HG02763 (cell line): ENCODE results near the gene CPLX3.

ENCODE experiments used
- ATAC-seq: cut with Tn5 transposase; IDR thresholded peaks from one replicate; pipeline ENCODE4 v1.9.1; 2021; ENCODE audit warnings: mild to moderate bottlenecking, moderate library complexity; ENCODE audit not compliant: unreplicated experiment

Gene CPLX3

DNA sequence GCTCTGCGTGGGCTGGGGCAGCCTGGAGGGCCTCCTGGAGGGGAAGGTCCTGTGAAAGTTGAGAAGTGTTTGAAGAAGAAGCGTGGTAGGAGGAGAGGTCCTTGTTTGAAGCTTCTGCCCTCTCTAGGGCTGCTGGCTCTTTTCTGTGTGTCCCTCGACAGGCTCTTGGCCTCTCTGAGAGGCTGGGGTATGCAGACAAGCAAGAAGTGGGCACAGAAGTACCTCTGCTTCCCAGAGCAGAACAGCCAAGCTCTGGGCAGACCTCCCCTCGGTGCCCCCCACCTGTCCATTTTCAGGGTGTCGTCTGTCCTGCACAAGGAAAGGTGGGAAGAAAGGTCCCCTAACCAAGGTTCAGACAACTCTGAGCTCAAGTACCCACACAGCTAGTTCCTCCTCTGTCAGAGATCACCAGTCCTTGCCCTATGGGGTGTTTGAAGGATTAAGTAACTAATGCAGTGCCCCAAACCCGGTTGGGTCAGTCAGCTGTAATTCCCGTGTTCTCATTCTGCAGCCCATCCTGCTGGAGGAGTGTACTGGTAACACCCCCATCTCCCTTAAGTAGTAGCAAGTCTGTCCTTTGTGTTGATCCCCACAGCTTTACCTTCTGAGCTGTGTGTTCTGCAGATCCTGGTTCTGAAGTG lies 38.3 kb upstream of the CPLX3 start:
- ATAC-seq: no peak

DNA sequence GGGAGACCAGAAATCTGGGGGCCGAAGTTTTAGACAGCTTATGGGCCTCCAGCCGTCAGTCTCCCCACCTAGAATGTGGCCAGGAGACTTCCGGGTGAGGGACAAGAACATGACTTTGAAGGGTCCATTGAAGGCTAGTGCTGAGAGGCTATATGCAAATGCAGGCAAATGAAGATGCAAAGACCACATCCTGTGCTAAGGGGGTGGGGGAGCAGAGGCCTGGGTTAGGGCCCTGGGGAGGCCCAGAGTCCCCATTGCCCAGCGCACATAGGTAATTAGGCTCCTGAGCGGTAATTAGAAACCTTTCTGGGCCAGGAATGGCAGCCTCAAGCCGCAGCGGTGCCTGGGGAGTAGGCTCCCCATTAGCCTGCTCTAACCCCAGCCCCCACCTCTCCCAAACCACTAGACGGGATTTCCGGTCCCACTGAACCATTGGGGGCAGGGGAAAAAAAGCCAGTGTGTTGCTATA lies 37.7 kb upstream of the CPLX3 start:
- ATAC-seq: no peak

DNA sequence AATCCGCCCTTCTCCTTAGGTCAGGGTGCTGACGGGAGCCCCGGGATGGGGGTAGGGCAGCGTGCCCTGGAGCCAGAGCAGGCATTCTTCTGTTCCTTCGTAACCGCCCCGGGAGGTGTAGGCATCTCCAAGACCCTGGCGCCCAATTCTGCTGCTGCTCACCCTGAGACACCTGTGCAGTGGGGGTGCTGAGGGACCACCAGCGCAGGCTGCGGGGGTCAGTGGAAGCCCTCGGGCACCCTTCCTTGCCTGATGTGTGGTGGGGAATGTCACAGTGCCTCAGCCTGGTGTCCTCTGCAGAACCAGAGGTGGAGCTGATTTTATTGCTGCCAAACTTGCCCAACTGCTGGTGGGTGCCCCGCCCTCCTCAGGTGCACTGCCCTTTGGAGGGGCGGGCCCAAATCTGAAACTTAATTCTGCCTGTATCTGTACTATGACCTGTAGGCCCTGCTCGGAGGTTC lies 37.2 kb upstream of the CPLX3 start:
- no peak for ATAC-seq

DNA sequence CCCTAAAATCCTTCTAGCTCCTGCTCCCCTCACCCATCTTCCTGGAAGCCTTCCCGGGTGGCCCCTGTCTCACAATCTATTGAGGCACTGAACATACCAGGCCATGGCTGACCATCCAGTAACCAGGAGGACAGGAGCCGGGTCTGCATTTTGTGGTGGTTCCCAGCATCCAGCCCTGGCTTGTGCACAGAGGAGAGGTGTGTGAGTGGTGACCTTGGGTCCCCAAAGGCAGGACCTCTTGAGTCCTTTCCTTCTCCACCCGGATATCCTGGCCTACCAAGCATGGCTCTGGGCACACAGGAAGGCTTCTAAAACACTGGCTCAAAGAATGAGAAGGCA lies 36.7 kb upstream of the CPLX3 start:
- ATAC-seq: no peak

DNA sequence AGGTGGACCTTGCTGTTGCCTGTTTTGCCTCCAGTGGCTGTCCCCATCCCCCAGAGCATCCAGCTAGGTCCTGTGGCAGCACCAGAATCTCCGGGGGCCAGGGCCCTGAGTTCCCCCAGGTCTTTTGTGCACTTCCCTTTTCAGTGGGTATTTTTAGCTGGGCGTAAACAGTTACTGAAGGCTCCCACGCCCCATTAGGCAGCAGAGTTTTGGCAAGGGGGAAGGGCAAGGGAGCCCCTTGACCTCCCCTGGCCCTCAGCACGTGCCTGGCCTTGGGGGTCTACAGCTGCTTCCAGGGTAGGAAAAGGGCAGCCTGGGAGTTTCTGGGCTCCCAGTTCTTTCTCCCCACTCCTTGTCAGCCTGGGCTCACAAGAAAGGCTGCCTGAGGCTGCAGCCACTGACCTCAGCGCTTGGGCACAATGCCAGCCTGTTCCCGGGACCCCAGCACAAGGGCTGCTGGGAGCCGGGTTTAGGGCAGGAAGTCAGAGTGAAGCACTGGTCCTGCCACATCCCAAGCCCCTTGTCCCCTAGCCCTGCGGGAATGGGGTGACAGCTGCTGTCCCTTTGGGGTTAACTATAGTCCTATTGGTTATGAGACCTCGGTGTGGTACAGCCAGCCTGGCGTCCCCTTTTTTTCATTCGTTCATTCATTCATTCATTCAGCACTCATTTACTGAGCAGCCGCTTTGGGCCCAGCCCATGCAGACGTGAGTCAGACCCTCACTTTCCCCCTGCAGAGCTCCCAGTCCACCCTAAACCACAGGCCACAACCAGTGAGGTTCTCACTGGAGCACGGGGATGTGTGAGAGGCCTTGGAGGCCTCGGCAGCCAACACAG lies 36.1 kb upstream of the CPLX3 start:
- no peak for ATAC-seq

DNA sequence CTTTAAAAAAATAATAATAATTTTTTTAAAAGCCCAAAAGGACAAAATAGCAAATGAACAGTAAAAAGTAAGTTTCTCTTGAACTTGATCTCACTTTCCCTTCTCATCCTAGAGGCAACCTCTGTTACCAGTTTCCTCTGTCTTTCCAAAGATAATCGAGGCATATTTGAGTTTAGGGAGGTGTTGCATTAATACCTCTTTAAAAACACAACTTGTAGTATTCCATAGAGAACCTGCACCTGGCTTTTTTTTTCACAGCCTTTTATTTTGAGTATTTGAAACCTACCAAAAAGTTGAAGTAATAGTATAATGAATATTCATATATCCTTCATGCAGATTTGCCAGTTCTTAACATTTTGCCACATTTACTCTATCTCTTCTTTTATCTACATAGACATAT lies 35.4 kb upstream of the CPLX3 start:
- no peak for ATAC-seq

DNA sequence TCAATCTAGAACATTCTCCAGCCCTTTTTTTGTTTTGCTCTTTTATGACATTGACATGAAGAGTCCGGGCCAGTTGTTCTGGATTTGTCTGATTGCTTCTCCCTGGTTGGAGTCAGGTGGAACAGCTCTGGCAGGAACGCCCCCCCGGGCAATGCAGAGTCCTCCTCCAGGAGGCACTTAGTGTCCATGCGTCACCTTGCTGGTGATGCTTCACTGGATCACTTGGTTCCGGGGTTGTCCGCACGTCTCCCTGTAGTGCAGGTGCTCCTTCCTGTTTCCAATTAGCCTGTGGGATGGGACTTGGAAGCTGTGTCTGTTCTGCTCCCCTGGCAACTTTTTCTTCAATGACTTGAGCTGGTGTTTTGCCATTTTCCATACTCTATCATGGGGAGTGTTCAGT lies 34.8 kb upstream of the CPLX3 start:
- ATAC-seq: no peak

DNA sequence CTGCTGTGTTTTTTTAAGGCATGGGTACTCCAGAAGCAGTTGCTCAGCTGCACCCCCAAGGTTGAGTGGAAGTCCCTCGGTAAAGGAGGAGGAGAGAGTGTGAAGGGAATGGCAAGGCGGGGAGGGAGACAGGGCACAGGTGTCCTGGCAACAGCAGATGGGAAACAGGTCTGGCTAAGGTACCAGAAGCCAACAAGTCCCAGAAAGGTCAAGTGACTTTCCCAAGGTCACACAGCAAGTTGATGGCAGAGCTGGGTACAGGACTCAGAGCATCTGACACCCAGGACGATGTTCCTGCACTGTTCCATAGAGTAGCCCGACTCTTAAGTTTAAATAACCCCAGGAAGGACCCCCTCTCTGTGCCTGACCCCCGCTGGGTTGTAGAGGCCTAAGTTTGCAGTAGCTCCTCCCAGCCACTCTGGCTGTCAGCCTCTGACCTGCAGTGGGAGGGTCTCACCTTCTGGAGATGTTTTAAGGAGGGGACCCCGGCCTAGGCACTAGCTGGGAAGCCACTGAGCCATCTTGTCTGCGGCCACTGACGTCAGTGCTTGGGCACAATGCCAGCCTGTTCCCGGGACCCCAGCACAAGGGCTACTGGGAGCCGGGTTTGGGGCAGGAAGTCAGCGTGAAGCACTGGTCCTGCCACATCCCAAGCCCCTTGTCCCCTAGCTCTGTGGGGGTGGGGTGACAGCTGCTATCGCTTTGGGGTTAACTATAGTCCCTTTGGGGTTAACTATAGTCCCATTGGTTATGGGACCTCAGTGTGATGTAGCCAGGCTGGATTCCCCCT lies 34.0 kb upstream of the CPLX3 start:
- ATAC-seq: no peak

DNA sequence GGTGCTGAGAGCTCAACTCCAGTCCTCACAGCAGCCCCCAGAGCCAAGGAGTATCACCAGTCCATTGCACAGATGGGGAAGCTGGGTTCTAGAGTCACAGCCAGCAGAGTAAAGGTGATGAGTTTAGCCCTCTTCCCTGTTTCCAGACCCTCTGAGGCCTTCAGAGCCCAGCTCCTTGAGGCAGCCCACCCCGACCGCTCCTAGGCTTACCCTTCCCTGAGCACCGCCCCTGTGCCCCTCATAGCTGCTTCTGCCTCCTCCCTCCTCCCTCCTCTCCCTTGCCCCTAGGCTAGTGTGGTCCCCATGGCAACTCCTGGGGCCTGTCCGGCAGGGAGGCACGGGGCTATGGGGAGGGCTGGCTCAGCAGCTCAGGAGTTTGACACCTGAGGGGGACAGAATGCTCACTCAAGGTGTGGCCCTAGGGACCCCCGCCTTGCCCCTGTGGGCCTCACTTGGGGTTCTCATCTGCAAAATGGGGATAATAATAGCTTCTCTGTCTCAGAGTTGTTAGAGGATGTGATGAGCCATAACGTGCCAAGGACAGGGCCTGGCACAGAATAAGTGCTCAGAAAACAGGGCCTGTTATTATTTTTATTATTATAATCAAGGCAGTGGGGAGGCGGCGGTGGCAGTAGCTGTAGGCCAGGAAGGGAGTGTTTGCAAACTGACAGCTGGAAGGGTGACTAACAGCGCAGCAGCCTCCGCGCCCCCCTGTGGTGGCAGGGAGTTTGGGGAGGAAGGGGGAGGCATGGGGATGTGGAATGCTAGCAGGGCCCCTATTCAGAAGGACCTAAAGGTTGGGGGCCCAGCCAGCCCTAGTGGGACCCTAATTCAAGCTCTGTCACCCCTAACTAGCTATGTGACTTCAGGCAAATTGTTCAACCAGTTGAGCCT lies 33.0 kb upstream of the CPLX3 start:
- ATAC-seq: no peak

DNA sequence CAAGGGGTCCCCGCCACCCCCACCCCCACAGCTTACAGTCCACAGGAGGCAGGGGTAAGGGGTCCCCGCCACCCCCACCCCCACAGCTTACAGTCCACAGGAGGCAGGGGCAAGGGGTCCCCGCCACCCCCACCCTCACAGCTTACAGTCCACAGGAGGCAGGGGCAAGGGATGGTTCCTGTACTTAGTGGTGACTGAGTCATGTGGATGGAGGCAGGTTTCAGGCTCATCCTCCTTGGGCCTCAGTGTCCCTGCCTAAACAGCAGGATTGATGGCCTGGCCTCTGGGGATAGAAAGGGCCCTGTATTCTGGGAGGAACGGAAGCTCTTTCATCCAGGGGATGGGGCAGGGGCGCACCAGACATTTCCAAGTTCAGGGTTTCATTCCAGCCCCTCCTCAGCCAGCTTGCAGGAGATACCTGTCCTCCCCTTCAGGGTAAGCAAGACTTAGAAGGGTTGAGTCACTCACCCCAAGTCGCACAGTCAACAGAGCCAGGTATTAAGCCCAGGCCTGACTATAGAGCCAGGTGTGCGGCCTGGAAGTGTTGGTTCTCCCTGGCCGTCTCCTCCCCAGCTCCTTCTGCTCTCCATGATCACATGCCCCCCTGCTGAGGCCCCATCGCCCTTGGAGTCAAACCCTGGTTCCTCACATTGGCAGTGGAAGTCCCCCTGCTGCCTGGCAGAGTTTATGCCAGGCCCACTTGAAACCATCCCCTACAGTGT lies 32.0 kb upstream of the CPLX3 start:
- no peak for ATAC-seq

DNA sequence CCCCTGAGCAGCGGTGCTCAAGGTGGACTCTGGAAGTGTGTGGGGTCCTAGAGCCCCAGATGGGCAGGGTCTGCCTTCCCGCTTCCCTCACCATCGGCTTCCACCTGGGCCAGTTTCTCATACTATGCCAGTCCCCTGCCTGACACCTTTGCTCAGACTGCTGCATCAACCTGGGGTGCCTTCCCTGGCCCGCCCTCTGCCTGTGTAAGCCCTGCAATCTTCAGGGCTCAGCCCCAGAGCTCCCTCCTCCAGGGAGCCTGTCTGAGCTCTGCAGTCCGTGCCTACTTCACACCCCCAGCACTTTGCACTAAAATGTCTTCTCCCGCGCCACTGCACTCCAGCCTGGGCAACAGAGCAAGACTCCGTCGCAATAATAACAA lies 31.5 kb upstream of the CPLX3 start:
- no peak for ATAC-seq

DNA sequence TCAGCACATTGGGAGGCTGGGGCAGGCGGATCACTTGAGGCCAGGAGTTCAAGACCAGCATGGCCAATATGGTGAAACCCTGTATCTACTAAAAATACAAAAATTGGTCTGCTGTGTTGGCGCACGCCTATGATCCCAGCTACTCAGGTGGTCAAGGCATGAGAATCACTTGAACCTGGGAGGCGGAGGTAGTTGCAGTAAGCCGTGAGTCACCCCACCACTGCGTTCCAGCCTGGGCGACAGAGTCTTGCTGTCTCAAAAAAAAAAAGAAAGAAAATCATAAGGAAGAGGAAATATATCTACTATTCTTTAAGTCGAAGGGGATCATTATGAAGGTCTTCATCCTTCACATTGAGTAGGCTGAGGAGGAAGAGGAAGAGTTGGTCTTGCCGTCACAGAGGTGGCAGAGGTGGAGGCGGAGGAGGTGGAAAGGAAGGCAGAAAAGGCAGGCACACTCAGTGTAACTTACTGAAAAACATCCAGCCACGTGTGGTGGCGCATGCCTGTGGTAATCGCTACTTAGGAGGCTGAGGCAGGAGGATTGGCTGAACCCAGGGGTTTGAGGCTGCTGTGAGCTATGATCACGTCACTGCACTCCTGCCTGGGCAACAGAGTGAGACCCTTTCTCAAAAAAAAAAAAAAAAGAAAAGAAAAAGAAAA lies 30.3 kb upstream of the CPLX3 start:
- ATAC-seq: no peak

DNA sequence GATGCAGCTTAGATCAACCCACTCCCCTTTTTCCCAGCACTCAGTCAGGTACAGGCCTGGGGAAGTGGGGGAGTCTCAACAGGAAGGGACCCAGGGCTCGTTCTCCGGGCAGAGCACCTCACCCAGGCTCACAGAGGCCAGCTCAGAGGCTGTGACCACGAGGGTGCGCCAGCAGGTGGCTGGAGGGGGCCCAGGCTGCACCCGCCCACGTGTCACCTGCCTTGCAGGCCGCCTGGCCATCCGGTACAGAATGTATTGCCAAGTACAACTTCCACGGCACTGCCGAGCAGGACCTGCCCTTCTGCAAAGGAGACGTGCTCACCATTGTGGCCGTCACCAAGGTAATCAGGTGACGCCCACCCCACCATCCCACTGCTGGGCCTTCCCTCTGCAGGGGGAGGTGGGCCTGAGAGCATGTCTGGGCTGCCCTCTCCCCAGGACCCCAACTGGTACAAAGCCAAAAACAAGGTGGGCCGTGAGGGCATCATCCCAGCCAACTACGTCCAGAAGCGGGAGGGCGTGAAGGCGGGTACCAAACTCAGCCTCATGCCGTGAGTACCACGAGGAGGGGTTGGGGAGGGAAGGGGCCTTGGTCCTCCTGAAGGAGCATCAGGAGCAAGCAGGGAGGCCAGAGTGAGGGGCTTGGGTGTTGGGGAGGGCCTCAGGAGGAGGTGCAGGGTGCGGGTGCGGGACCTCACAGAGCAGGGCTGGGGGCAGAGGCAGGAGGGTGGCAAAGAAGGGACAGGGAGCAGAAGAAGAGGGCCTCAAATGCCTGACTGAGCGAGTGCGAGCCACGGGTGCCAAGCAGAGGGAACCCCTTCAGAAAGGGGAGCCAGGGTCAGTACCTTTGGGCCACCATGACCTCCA lies 27.8 kb upstream of the CPLX3 start:
- no peak for ATAC-seq

DNA sequence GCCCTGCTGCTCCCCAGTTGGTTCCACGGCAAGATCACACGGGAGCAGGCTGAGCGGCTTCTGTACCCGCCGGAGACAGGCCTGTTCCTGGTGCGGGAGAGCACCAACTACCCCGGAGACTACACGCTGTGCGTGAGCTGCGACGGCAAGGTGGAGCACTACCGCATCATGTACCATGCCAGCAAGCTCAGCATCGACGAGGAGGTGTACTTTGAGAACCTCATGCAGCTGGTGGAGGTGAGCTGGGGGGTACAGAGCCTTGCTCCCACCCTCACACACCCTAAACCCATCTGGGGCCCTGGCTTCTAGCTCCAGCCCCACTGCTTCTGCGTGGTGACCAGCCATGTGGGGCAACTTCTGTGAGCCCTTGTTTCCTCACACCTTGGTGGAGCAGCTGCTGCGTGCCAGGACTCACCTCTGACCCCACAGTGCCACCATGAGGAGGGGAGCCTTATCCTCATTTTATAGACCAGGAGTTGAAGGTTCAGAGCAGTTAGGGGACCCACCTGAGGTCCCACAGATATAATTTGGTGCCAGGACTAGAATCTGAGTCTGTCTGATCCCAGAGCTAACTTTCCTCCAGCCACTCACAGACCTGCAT lies 27.1 kb upstream of the CPLX3 start:
- ATAC-seq: no peak

DNA sequence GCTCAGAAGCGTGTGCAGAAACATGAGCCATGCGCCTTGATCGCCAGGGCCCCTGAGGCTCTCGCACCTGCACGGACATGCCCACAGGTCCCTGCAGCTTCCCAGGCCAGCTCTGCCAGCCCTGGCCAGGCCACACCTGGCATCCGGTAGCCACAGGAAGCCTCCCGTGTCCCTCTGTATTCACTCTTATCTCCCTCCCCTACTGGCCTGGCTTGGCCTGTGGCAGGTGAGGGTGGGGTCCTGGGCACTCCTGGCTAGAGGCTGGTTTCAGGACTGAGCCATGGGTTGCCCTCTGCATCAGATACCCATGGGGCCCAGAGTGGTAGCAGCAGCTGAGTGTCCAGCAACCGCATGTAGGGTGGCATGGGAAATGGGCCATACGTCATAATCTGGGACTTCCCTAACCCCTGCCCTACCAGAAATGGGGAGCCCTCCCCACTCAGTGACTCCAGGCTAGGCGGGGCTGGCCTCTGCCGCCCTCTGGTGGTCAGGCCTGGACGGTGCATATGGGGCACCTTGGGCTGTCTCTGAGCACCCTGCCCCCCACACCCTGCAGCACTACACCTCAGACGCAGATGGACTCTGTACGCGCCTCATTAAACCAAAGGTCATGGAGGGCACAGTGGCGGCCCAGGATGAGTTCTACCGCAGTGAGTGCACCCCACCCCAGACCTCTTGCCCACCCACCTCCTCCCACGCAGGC lies 26.4 kb upstream of the CPLX3 start:
- ATAC-seq: peak; percentile 72

DNA sequence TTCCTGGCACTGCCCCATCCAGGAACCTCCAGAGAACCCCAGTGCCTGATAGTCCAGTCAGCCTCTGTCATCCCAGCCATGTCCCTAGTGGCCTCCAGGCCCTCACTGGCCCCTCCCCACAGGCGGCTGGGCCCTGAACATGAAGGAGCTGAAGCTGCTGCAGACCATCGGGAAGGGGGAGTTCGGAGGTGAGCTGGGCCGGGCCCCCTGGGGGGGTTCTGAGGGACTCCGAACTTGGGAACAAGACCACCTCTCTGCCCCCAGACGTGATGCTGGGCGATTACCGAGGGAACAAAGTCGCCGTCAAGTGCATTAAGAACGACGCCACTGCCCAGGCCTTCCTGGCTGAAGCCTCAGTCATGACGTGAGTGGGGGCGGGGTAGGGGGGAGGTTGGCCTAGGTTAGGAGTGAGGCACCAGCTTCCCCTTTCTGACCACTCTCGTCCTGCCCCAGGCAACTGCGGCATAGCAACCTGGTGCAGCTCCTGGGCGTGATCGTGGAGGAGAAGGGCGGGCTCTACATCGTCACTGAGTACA lies 25.8 kb upstream of the CPLX3 start:
- ATAC-seq: no peak

DNA sequence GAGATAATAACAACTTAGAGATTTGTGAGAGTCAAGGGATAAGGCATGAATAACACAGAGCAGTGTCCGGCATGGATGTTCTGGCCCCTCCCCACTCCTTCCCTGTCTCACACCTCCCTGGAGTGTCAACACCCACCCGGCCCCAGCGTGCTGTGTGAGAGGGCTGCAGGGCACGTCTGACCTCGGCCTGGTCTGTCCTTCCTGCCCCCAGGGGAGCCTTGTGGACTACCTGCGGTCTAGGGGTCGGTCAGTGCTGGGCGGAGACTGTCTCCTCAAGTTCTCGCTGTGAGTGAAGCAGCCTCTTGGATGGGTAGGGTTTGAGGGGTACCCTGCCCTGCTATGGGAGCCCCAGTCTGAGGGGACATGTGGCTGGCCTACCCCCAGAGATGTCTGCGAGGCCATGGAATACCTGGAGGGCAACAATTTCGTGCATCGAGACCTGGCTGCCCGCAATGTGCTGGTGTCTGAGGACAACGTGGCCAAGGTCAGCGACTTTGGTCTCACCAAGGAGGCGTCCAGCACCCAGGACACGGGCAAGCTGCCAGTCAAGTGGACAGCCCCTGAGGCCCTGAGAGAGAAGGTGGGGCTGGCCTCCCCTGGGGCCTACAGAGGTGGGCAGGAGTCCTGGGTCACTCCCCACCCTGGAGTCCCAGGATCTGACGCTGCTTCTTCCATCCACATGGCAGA lies 25.0 kb upstream of the CPLX3 start:
- ATAC-seq: no peak
